Measurements from ENCODE around the gene PMEPA1.

The PMEPA1 gene

DNA sequence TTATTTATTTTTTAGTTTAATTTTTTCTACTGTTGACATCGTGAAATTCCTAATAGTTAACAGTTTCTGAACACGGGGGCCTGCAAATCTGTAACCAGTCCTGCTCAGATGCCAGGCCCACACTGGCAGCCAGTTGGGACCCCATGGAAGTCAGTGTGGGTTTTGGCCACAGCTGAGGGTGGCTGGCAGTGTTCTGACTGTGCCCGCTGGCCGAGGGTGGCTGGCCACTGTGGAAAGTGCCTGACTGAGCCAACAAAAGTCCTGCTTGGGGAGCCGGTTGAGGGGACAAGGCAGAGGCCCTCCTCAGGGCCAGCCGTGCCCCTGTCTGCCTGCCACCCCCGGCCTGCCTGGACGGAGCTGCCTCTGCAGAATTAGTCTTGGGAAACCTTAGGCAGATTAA lies 4.1 kb upstream of the PMEPA1 start:
- no peak for DNase-seq
- H3K36me3 Mint-ChIP-seq (ENCODE audit: low read depth), result no peaks in the 10 kb centered on the region
- no peak overlapping the region for H3K4me3 Mint-ChIP-seq
- no peak overlapping the region for H3K27ac Mint-ChIP-seq
- H3K4me1 Mint-ChIP-seq, result peaks cover 45% of the 10 kb centered on the region
- H3K27me3 Mint-ChIP-seq (ENCODE audit: low read depth, poor library complexity), result peaks cover 13% of the 10 kb centered on the region
- H3K9me3 Mint-ChIP-seq, result no peaks in the 10 kb centered on the region
- no peak for TF ChIP-seq CTCF (IDR thresholded peaks at IDR 0.05)

DNA sequence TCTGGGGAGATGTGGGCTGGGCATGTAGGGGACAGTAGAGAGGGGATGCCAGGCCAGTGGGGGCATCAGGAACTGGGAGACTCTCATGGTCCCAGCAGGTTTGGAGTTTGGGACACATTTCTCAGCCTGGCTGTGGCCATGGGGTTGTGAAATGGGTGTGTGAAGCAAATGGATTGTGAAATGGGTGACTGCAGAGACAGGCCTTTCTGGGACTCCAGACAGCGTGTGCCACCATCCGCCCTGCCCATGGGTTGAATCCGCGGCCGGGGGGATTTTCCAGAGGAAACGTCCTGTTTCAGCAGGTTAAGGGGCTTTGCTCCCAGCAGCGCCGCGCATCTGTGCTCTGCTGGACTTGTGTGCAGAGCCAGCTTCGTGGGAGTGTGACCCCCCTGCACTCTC lies 3.7 kb upstream of the PMEPA1 start:
- Mint-ChIP-seq H3K4me3 (no peak overlapping the region), H3K4me1 (peaks cover 46% of the 10 kb centered on the region), H3K27ac (no peak overlapping the region), H3K9me3 (no peaks in the 10 kb centered on the region), H3K36me3 (ENCODE audit: low read depth) (no peaks in the 10 kb centered on the region), H3K27me3 (ENCODE audit: low read depth, poor library complexity) (peaks cover 17% of the 10 kb centered on the region)
- no peak for TF ChIP-seq CTCF (IDR thresholded peaks at IDR 0.05)
- DNase-seq, result no peak

DNA sequence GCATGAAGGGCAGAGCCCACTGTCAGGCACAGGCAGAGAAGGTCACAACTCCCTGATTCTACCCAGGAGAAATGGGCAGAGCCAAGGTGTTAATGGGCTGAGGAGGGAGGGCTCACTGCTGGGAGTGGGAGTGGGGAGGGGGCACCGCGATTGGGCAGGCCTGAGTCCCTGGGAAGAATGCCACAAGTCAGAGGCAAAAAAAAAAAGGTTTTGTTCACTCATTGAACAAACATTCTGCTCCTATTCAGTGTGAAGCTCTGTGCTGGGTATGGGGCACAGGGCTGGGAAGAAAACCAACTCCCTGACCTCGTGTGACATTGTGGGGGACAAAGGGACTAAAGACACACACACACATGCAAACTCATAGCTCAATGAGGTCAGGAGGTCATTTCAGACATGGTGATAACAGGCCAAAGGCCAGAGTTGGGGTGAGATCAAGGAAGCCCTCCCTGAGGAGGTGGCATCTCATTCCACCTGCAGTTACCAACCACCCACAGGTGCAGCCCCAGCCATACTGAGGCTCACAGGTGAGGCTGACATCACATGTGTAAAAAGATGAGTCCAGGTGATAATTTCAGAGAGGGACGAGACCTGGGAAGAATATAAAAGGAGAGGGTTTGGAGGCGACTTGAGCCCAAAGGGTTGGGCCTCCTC lies 3.2 kb upstream of the PMEPA1 start:
- Mint-ChIP-seq H3K4me1 (peaks cover 47% of the 10 kb centered on the region), H3K27ac (no peak overlapping the region), H3K9me3 (no peaks in the 10 kb centered on the region), H3K4me3 (no peak overlapping the region), H3K36me3 (ENCODE audit: low read depth) (no peaks in the 10 kb centered on the region), H3K27me3 (ENCODE audit: low read depth, poor library complexity) (peaks cover 22% of the 10 kb centered on the region)
- TF ChIP-seq CTCF (IDR thresholded peaks at IDR 0.05), result no peak
- no peak for DNase-seq

DNA sequence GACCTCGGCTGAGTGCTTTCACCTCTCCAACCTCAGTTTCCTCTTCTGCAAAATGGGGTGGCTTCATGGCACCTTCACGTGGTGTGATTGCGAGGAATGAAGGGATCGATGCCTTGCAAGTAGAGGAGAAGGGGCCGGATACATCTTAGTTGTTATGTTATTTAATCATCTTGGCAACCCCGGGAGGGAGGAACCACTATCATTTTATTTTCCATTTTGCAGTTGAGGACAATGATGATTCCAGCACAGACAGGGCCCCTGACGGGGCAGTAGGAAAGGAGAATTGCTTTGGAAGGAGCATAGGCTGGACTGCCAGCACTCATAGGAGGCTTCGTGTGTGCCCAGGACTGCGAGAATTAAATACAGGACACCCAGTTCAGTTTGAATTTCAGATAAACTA lies 2.5 kb upstream of the PMEPA1 start:
- no peak overlapping the region for H3K27ac Mint-ChIP-seq
- H3K4me1 Mint-ChIP-seq, result peaks cover 48% of the 10 kb centered on the region
- H3K36me3 Mint-ChIP-seq (ENCODE audit: low read depth), result no peaks in the 10 kb centered on the region
- DNase-seq, result no peak
- no peak for TF ChIP-seq CTCF (IDR thresholded peaks at IDR 0.05)
- H3K4me3 Mint-ChIP-seq, result no peak overlapping the region
- no peaks in the 10 kb centered on the region for H3K9me3 Mint-ChIP-seq
- peaks cover 29% of the 10 kb centered on the region for H3K27me3 Mint-ChIP-seq (ENCODE audit: low read depth, poor library complexity)

GRCh38 chr20:57711826-57712225 lies 2.0 kb upstream of the PMEPA1 start:
- TF ChIP-seq CTCF (IDR thresholded peaks at IDR 0.05), result no peak
- Mint-ChIP-seq H3K9me3 (no peaks in the 10 kb centered on the region), H3K4me1 (peaks cover 53% of the 10 kb centered on the region), H3K36me3 (ENCODE audit: low read depth) (no peaks in the 10 kb centered on the region), H3K4me3 (no peak overlapping the region), H3K27ac (no peak overlapping the region), H3K27me3 (ENCODE audit: low read depth, poor library complexity) (peaks cover 30% of the 10 kb centered on the region)
- no peak for DNase-seq

DNA sequence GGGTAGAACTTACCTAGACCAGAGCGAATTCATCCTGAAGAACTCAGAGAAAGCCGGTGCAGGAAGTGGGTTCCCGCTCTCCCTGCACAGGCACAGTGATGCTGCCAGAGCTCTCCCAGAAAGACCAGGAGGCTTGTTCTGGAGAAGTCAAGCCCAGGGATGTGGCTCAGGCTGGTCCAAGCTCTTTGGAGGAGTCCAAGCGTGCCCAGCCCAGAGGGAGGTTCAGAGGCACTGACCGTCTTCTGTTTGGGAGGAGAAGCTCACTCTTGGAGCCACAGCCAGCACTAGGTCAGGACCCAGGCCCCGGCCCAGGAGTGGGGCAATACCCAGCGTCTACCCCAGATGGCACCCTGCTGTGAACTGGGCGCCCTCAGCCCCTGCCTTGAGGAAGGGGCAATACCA lies 1.5 kb upstream of the PMEPA1 start:
- Mint-ChIP-seq H3K9me3 (no peaks in the 10 kb centered on the region), H3K4me1 (peaks cover 58% of the 10 kb centered on the region), H3K27me3 (ENCODE audit: low read depth, poor library complexity) (peaks cover 34% of the 10 kb centered on the region), H3K4me3 (peak overlapping the region; percentile 88), H3K27ac (no peak overlapping the region), H3K36me3 (ENCODE audit: low read depth) (no peaks in the 10 kb centered on the region)
- DNase-seq, result no peak
- TF ChIP-seq CTCF (IDR thresholded peaks at IDR 0.05), result no peak
